Ovary (tissue), 9 donors: Measurements from ENCODE around the gene ZSCAN32. TPM values are rescaled to one million over a fixed set of nuclear protein-coding genes. Genes with fewer than 3 reads are reported as not detected.

ENCODE experiments used
- DNase-seq, 5 donors: peaks; one replicate each; pipeline ENCODE4 v3.0.0-alpha.2; 2019 to 2020
- H3K27ac ChIP-seq, 2 donors: fragments of 200-600 bp; one replicate each; pipeline versions ENCODE4 v1.5.1 to v1.8.0; 2019 to 2022
- H3K27me3 ChIP-seq: fragments of 200-600 bp; one replicate; pipeline ENCODE4 v1.8.0; 2022
- H3K36me3 ChIP-seq: fragments of 200-600 bp; sonication (generic); one replicate; pipeline ENCODE4 v1.5.1; 2019
- H3K4me1 ChIP-seq: one replicate; pipeline ENCODE4 v1.8.1; 2013; ENCODE audit warnings: mild to moderate bottlenecking, moderate library complexity; ENCODE audit not compliant: insufficient read depth
- H3K4me3 ChIP-seq: fragments of 200-600 bp; sonication (generic); one replicate; pipeline ENCODE4 v1.5.1; 2017
- H3K9me3 ChIP-seq, 2 donors: fragments of 200-600 bp in 1 of 2; sonication (generic) in 1 of 2; one replicate each; pipeline versions ENCODE4 v1.5.1 to v1.8.1; 2013 to 2019; ENCODE audit warnings: mild to moderate bottlenecking in 1 of 2, moderate library complexity in 1 of 2
- CTCF ChIP-seq, 3 donors: fragments of 450-650 bp in 2 of 3; fragments of 200-600 bp in 1 of 3; IDR thresholded peaks; one replicate each; pipeline versions ENCODE4 v1.5.1 to v1.8.0; 2016 to 2022; ENCODE audit warnings: antibody characterized with exemption in 3 of 3, mild to moderate bottlenecking in 1 of 3
- EP300 ChIP-seq: sonication (generic); formaldehyde crosslinking; IDR thresholded peaks from one replicate; pipeline ENCODE4 v1.6.1; 2017; ENCODE audit warnings: antibody characterized with exemption
- POLR2A ChIP-seq: fragments of 450-650 bp; IDR thresholded peaks from one replicate; pipeline ENCODE4 v1.6.1; 2017; ENCODE audit warnings: antibody characterized with exemption, mild to moderate bottlenecking, moderate library complexity
- WGBS, 3 donors: extraction: QIAGEN DNeasy Blood & Tissue Kit in 1 of 3; methylation state at CpG; one replicate each; pipeline versions ENCODE4 v1.1.5 to v1.1.7; 2013 to 2017; 5-methylcytosine and 5-hydroxymethylcytosine counted together
- intact Hi-C, 4 donors: fragments of 100-400 bp; cut with DNase I; formaldehyde crosslinking; loops; one replicate each; pipeline versions ENCODE4 v1.11.0 to v1.15.1; 2022 to 2023
- polyA plus RNA-seq, 2 donors: library from polyadenylated mRNA; stranded (reverse); fragments of 200-250 nt in 1 of 2; fragments of 350-450 nt in 1 of 2; fragmentation: Illumina TruSeq in 1 of 2; extraction: RNeasy Lipid Tissue Mini Kit (QIAGEN cat#74804) in 1 of 2; gene quantifications; one replicate each; pipeline ENCODE4 v1.2.3, GENCODE V29; 2013 to 2014
- total RNA-seq, 7 donors: library from RNA; depleted of rRNA in 2 of 7; stranded (reverse); fragments of >200 nt in 2 of 7; fragmentation: NEBNext Ultra II Directional in 3 of 7; extraction: Animal tissue kit (Norgen Biotek cat#: 25700) in 3 of 7; gene quantifications; one replicate each; pipeline versions ENCODE4 v1.1.0 to v1.2.4, GENCODE V29; 2016 to 2023
- donor health status: DM: no; HTN: no; CAD: no; lungs with moderate emphysema.
- donor health status: DM: no; HTN: no; CAD: no.
- donor health status: Bipolar disorder and iron deficiency.
- donor health status: DM: yes; HTN: yes; CAD: no.
- donor health status: DM: no; HTN: no; CAD: no.
- donor health status: DM: yes; HTN: yes; CAD: no.

The ZSCAN32 gene
- total and polyA plus RNA-seq, 9 donors = 8.0 to 15.4 (median 8.9) TPM

DNA sequence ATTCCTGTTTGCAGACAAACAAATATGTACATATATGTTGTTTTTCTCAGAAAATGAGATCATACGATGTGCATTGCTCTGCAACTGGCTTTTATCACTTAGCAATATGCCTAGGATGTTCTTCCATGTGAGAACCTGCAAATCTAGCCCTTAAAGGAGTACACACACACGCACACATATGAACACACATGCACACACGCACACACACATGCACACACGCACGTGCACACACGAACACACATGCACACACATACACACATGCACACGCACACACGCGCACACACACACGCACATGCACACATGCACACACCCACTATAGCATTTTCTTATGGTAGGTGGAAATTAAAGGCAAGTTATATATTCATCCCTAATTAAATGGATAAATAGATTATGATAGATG, 53.2 kb downstream of the ZSCAN32 start:
- H3K9me3 ChIP-seq = no peaks in the 10 kb centered on the region
- 57 to 71% (median 62%) methylated on average over 10 of the region's 10 CpGs for WGBS, 3 donors
- H3K4me1 ChIP-seq = no peaks in the 10 kb centered on the region
- DNase-seq = no peak
- intact Hi-C loops = no loop called here
- no peak for TF ChIP-seq POLR2A
- TF ChIP-seq CTCF (IDR thresholded peaks at IDR 0.05) = no peak
- no peak for TF ChIP-seq EP300
- H3K36me3 ChIP-seq = no peaks in the 10 kb centered on the region
- H3K4me3 ChIP-seq = no peak overlapping the region
- no peak overlapping the region for H3K27ac ChIP-seq
- H3K27me3 ChIP-seq = no peaks in the 10 kb centered on the region

DNA sequence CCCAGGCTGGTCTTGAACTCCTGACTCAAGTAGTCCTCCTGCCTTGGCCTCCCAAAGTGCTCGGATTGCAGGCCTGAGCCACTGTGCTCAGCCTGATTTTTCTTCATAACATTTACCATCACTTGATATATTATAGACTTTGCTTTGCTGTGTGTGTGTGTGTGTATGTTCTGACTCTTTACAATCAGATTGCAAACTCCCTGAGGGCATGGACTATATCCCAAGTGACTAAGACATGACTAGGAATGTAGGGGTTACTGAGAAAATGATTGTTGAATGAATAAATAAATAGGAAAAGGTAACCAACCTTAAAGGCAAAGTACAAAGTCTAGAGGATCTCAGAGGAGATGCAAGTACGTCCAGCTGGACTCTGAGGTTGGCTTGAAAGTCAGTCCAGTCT, 54.8 kb downstream of the ZSCAN32 start:
- intact Hi-C loops = no loop called here
- no peaks in the 10 kb centered on the region for H3K27me3 ChIP-seq
- no peak overlapping the region for H3K27ac ChIP-seq
- H3K9me3 ChIP-seq = no peaks in the 10 kb centered on the region
- no peak overlapping the region for H3K4me3 ChIP-seq
- 58 to 72% (median 64%) methylated on average over 2 of the region's 2 CpGs for WGBS, 3 donors
- no peaks in the 10 kb centered on the region for H3K4me1 ChIP-seq
- TF ChIP-seq POLR2A (no peak), EP300 (no peak), CTCF (IDR thresholded peaks at IDR 0.05) (no peak)
- H3K36me3 ChIP-seq = no peaks in the 10 kb centered on the region
- no peak for DNase-seq

Other genes with a start within 250 kb of the ZSCAN32 start
- gene OR1F1, start 212.8 kb downstream of the ZSCAN32 start, total RNA-seq = not detected
- not detected for gene OR1F1, start 212.8 kb downstream of the ZSCAN32 start, polyA plus RNA-seq
- gene ZNF200, start 165.8 kb downstream of the ZSCAN32 start, total RNA-seq = 1 to 10 TPM; 7.3 to 9.2 (median 7.5) TPM
- 1 to 10 TPM; 4.8 to 8.3 TPM for gene ZNF200, start 165.8 kb downstream of the ZSCAN32 start, polyA plus RNA-seq
- gene MEFV, start 144.4 kb downstream of the ZSCAN32 start, total RNA-seq = under 1 TPM; 0.20 to 0.84 (median 0.46) TPM
- under 1 TPM; 0.11 to 0.53 TPM for gene MEFV, start 144.4 kb downstream of the ZSCAN32 start, polyA plus RNA-seq
- gene ZNF263, start 117.5 kb downstream of the ZSCAN32 start, total RNA-seq = 10 to 100 TPM; 32.1 to 46.1 (median 35.8) TPM
- 10 to 100 TPM; 31.2 to 33.2 TPM for gene ZNF263, start 117.5 kb downstream of the ZSCAN32 start, polyA plus RNA-seq
- 10 to 100 TPM in 5 of 7 donors, 1 to 10 TPM in 2; 5.2 to 16.1 (median 13.7) TPM for gene TIGD7, start 95.6 kb downstream of the ZSCAN32 start, total RNA-seq
- gene TIGD7, start 95.6 kb downstream of the ZSCAN32 start, polyA plus RNA-seq = 10 to 100 TPM; 10.8 to 10.9 TPM
- gene ZNF75A, start 95.5 kb downstream of the ZSCAN32 start, total RNA-seq = 10 to 100 TPM; 17.5 to 50.1 (median 34.3) TPM
- gene ZNF75A, start 95.5 kb downstream of the ZSCAN32 start, polyA plus RNA-seq = 10 to 100 TPM; 20.6 to 26.3 TPM
- gene OR2C1, start 45.1 kb downstream of the ZSCAN32 start, total RNA-seq = under 1 TPM in 6 of 7 donors, not detected in 1; 0.20 to 0.50 (median 0.33) TPM
- under 1 TPM; 0.06 to 0.30 TPM for gene OR2C1, start 45.1 kb downstream of the ZSCAN32 start, polyA plus RNA-seq
- gene ZNF174, start 211 bp upstream of the ZSCAN32 start, total RNA-seq = 10 to 100 TPM; 10.5 to 17.4 (median 15.1) TPM
- gene ZNF174, start 211 bp upstream of the ZSCAN32 start, polyA plus RNA-seq = 10 to 100 TPM; 10.9 to 22.2 TPM
- gene ZNF597, start 42.5 kb upstream of the ZSCAN32 start, total RNA-seq = 1 to 10 TPM; 1.8 to 3.8 (median 3.0) TPM
- gene ZNF597, start 42.5 kb upstream of the ZSCAN32 start, polyA plus RNA-seq = 1 to 10 TPM; 1.6 to 3.8 TPM
- 10 to 100 TPM; 16.6 to 46.4 (median 40.8) TPM for gene NAA60, start 42.7 kb upstream of the ZSCAN32 start, total RNA-seq
- 100 to 1,000 TPM in 1 of 2 donors, 10 to 100 TPM in 1; 33.1 to 106 TPM for gene NAA60, start 42.7 kb upstream of the ZSCAN32 start, polyA plus RNA-seq
- not detected for gene C16orf90, start 94.5 kb upstream of the ZSCAN32 start, total RNA-seq
- not detected for gene C16orf90, start 94.5 kb upstream of the ZSCAN32 start, polyA plus RNA-seq
- 10 to 100 TPM; 21.1 to 43.4 (median 37.5) TPM for gene CLUAP1, start 100.0 kb upstream of the ZSCAN32 start, total RNA-seq
- 10 to 100 TPM; 20.0 to 51.8 TPM for gene CLUAP1, start 100.0 kb upstream of the ZSCAN32 start, polyA plus RNA-seq
- gene NLRC3, start 176.4 kb upstream of the ZSCAN32 start, total RNA-seq = 1 to 10 TPM in 1 of 7 donors, under 1 TPM in 6; 0.10 to 1.3 (median 0.23) TPM
- gene NLRC3, start 176.4 kb upstream of the ZSCAN32 start, polyA plus RNA-seq = under 1 TPM; 0.17 to 0.77 TPM
- 1 to 10 TPM; 2.3 to 4.9 (median 3.3) TPM for gene SLX4, start 210.6 kb upstream of the ZSCAN32 start, total RNA-seq
- 1 to 10 TPM; 1.7 to 2.7 TPM for gene SLX4, start 210.6 kb upstream of the ZSCAN32 start, polyA plus RNA-seq